Testis (tissue), 2 donors: ENCODE results near the gene SLC29A3.

Experiments
- CTCF ChIP-seq, 3 experiments: fragments of 450-650 bp in 2 of 3; fragments of 200-600 bp in 1 of 3; sonication (generic) in 1 of 3; IDR thresholded peaks; one replicate each; pipeline ENCODE4 v1.5.1; 2016 to 2019; ENCODE audit warnings: antibody characterized with exemption in 3 of 3, mild to moderate bottlenecking in 2 of 3, moderate library complexity in 1 of 3
- POLR2A ChIP-seq: fragments of 450-650 bp; IDR thresholded peaks from one replicate; pipeline ENCODE4 v1.6.1; 2017; ENCODE audit warnings: antibody characterized with exemption, mild to moderate bottlenecking, moderate library complexity

DNA sequence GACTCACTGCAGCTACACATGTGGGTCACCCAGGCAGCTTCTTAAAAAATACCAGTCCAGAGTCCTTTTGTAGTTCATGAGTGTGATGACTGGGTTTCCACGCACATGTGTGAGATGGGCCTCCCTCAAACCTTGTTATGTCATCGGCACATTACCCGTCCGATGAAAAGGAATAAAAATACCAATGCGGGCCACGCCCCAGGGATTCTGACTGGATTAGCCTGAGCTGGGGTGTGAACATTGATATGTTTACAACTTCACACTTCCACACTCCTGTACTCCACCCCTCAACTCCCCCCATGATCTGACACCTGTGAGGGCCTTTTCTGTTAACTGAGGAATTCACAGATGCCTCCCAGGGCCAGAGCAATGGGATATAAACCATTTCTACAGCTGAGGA lies 6.2 kb downstream of the SLC29A3 start:
- TF ChIP-seq CTCF (IDR thresholded peaks at IDR 0.05) (no peak), POLR2A (no peak)
